Measurements from ENCODE around the gene CRAMP1.

DNA sequence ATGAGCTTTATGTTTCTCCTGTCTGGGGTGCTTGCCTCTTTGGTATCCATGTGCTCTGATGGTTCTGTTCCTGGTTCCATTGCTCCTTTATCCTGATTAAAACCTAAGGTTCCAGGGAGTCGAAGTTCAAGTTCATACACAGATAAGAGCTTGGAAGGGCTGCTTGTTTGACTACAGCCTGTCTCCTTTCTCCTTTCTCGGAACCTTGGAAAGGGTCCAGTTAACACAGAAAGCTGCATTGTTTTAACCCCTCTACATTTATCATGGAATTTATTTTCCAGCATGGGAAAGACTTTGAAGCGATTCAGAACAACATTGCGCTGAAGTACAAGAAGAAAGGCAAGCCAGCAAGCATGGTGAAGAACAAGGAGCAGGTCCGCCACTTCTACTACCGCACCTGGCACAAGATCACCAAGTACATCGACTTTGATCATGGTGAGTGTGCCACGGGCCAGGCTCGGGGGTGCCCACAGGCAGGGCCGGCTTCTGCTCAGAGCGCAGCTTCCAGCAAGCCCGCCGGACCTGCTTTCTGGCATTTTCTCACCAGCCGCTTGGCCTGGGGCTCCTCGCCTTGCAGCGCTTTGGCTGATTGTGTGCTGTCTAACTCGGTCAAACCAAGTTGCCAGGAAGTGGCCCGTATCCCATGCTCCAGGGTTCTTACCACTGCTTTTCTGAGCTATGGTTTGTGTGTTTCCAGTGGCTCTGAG lies 19.9 kb downstream of the CRAMP1 start:
- TF ChIP-seq, protein P1, sequence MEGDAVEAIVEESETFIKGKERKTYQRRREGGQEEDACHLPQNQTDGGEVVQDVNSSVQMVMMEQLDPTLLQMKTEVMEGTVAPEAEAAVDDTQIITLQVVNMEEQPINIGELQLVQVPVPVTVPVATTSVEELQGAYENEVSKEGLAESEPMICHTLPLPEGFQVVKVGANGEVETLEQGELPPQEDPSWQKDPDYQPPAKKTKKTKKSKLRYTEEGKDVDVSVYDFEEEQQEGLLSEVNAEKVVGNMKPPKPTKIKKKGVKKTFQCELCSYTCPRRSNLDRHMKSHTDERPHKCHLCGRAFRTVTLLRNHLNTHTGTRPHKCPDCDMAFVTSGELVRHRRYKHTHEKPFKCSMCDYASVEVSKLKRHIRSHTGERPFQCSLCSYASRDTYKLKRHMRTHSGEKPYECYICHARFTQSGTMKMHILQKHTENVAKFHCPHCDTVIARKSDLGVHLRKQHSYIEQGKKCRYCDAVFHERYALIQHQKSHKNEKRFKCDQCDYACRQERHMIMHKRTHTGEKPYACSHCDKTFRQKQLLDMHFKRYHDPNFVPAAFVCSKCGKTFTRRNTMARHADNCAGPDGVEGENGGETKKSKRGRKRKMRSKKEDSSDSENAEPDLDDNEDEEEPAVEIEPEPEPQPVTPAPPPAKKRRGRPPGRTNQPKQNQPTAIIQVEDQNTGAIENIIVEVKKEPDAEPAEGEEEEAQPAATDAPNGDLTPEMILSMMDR (IDR thresholded peaks at IDR 0.05) = no peak
- TF ChIP-seq POLR2A (IDR thresholded peaks at IDR 0.05) = no peak
